PC-9 (cell line): ENCODE data around the gene RNF126.

Experiments
- EZH2 ChIP-seq: fragments of 200-600 bp; sonication (generic); IDR thresholded peaks from 2 replicates; pipeline ENCODE4 v1.8.0; 2017; ENCODE audit warnings: antibody characterized with exemption, low read depth
- TF ChIP-seq, protein P1 (sequence below): fragments of 200-600 bp; sonication (generic); conservative IDR thresholded peaks from 2 replicates; pipeline ENCODE4 v1.6.1; 2017; ENCODE audit warnings: mixed run types, antibody characterized with exemption, mild to moderate bottlenecking, moderate library complexity

DNA sequence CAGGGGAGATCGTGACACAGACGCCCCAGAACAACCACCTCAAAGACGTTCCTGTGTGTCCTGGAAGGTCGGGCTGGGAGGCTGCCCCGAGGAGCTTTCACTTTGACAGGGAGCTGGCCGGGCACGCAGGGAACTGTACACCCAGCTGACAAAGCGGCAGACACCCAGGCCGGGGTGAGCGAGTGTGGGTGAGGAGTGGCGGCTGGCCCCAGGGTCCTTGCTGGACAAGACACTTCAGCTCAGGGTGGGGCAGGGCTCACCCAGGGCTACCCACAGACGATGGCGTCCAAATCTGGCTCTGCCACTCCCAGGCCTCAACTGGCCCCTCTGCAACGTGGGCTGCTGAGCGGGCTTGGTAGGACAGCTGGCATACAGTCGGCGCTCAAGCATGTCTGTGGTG lies 21.3 kb downstream of the RNF126 start:
- TF ChIP-seq, protein P1, sequence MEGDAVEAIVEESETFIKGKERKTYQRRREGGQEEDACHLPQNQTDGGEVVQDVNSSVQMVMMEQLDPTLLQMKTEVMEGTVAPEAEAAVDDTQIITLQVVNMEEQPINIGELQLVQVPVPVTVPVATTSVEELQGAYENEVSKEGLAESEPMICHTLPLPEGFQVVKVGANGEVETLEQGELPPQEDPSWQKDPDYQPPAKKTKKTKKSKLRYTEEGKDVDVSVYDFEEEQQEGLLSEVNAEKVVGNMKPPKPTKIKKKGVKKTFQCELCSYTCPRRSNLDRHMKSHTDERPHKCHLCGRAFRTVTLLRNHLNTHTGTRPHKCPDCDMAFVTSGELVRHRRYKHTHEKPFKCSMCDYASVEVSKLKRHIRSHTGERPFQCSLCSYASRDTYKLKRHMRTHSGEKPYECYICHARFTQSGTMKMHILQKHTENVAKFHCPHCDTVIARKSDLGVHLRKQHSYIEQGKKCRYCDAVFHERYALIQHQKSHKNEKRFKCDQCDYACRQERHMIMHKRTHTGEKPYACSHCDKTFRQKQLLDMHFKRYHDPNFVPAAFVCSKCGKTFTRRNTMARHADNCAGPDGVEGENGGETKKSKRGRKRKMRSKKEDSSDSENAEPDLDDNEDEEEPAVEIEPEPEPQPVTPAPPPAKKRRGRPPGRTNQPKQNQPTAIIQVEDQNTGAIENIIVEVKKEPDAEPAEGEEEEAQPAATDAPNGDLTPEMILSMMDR = no peak
- no peak for TF ChIP-seq EZH2
